ENCODE results near the gene PIP5K1C.

The PIP5K1C gene, protein sequence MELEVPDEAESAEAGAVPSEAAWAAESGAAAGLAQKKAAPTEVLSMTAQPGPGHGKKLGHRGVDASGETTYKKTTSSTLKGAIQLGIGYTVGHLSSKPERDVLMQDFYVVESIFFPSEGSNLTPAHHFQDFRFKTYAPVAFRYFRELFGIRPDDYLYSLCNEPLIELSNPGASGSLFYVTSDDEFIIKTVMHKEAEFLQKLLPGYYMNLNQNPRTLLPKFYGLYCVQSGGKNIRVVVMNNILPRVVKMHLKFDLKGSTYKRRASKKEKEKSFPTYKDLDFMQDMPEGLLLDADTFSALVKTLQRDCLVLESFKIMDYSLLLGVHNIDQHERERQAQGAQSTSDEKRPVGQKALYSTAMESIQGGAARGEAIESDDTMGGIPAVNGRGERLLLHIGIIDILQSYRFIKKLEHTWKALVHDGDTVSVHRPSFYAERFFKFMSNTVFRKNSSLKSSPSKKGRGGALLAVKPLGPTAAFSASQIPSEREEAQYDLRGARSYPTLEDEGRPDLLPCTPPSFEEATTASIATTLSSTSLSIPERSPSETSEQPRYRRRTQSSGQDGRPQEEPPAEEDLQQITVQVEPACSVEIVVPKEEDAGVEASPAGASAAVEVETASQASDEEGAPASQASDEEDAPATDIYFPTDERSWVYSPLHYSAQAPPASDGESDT

DNA sequence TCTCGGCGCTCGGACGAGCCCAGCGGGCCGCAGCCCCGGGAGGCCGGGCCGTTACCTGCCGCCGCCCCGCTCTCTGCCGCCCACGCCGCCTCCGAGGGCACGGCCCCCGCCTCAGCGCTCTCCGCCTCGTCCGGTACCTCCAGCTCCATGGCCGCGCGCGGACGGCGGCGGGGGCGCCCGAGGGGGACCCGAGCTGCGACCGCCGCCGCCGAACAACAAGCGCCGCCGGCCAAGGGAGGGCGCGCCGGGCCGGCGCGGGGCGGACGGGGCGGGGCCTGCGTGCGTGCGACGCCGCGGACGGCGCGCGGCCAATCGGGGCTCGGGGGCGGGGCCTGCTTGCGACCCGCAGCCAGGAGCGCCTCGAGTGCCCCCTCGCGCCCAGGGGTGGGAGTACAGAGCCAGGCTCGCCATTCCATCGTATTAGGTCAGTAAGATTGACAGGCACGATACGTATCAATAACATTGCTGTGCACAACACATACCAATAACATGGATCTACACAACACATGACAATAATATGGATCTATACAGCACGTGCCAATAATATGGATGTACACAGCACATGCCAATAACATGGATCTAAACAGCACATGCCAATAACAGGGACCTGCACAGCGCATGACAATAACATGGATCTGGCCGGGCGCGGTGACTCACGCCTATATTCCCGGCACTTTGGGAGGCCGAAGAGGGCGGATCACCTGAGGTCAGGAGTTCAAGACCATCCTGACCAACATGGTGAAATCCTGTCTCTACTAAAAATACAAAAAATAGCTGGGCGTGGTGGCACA lies at the start of gene PIP5K1C:
PIP5K1C (minus strand) TSS at position 227 of the 791 bp plus-strand sequence; CDS start at position 149, 78 bp downstream.
- DNase-seq, result peak; percentile 83

DNA sequence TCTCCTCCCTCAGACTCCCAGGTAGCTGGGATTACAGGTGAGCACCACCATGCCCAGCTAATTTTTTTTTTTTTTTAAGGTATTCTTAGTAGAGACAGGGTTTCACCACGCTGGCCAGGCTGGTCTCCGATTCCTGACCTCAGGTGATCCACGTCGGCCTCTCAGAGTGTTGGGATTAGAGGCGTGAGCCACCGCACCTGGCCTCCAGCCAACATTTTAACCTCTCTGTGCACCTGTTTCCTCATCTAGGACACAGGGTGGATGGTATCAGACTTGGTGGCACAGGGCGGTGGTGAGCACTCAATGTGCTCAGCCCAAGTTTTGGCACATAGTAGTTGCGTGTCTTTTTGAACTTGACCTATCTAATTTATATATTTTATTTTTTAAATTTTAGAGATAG lies 48.7 kb upstream of the PIP5K1C start:
- no peak for DNase-seq

DNA sequence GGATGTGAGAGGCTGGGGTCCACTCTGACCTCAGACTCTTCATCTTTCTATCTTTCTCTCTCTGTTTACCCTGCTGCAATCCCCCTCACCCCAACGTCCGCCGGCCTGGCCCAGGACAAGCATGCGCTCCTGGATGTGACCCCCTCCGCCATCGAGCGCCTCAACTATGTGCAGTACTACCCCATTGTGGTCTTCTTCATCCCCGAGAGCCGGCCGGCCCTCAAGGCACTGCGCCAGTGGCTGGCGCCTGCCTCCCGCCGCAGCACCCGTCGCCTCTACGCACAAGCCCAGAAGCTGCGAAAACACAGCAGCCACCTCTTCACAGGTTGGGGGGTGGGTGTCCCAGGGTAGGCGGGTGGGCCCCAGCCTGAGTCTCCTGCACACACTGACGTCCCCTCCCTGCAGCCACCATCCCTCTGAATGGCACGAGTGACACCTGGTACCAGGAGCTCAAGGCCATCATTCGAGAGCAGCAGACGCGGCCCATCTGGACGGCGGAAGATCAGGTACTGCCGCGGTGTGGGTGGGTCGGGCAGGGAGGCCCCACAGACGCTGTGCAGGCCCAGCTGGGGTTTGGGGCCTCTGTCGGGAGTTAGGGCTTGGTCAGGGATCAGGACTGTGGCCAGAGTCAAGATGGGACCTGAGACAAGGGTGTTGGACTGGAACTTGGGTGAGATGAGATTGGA lies 46.2 kb upstream of the PIP5K1C start:
- DNase-seq, result no peak

DNA sequence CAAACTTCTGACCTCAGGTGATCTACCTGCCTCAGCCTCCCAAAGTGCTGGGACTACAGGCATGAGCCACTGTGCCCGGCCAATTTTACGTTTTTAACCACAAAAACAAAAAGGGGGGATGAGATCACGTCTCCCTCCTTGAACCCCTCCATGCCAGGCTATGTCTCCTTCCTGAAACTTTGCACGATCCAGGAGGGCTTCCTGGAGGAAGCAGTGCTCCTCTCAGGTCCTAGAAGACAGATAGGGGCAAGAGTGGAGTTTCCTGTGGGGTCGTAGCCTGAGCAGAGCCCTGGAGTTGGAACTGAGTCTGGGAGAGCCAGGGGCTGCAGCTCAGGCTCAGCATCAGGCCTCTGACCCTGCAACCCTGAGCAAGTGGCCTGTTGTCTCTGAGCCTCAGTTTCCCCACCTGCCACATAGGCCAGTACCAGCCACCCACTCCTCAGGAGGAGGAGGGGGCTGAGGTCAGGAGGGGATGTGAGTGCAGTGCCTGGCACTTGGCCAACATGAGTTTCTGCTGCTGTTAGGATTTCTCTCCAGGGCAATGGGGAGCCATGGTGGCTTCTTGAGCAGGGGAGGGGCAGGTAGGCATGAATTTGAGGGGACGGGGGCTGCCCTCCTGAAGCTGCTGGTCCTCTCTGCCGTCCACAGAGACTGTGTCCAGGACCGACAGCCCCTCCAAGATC lies 45.2 kb upstream of the PIP5K1C start:
- no peak for DNase-seq

DNA sequence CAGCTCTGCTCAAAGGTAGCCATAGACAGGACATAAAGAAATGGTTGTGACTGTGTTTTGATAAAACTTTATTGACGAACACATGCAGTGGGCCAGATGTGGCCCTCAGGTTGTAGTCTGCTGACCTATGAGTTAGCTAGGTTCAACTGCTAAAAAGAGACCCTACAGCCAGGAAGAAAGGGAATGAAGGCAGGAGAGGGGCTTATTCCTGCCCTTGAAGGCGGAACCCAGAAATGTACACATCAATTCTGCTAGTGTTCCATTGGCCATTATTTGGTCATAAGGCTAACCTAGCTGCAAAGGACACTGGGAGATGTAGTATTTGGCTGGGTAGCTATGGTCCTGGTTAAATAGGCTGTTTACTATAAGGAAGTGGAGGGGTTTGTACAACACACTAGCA lies 43.2 kb upstream of the PIP5K1C start:
- no peak for DNase-seq

DNA sequence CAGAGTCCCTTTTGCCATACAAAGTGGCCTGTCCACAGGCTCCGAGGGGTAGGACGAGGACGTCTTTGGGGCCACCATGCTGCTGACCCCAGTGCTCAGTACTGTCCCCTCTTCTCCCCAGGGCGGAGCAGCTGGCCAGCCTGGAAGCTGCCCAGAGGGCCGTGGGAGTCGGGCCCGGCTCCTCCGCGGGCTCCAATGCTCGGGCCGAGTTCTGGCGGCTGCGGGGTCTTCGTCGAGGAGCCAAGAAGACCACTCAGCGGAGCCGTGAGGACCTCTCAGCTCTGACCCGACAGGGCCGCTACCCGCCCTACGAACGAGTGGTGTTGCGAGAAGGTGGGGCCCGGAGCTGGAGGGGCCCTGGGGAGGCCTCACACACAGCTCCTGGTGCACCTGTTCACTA lies 40.2 kb upstream of the PIP5K1C start:
- no peak for DNase-seq

DNA sequence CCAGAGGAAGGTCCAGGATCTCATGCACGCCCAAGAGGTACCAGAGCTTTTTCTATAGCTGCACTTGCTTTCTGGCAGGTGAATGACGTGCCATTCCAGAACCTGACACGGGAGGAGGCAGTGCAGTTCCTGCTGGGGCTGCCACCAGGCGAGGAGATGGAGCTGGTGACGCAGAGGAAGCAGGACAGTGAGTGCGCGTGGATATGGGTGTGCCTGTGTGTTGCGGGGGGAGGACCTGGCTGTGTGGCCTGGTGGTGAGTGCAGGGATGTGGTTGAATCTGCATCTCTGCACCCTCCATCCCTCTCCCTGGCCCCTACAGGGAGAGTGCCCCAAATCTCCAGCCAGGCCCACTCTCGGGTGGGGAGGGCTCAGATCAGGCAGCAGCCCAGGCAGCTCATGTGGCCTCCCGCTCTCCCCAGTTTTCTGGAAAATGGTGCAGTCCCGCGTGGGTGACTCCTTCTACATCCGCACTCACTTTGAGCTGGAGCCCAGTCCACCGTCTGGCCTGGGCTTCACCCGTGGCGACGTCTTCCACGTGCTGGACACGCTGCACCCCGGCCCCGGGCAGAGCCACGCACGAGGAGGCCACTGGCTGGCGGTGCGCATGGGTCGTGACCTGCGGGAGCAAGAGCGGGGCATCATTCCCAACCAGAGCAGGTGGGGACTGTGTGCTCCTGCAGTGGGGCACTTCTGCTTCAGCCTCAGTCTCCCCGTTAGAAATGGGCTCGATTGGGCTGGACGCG lies 38.4 kb upstream of the PIP5K1C start:
- DNase-seq, result no peak

DNA sequence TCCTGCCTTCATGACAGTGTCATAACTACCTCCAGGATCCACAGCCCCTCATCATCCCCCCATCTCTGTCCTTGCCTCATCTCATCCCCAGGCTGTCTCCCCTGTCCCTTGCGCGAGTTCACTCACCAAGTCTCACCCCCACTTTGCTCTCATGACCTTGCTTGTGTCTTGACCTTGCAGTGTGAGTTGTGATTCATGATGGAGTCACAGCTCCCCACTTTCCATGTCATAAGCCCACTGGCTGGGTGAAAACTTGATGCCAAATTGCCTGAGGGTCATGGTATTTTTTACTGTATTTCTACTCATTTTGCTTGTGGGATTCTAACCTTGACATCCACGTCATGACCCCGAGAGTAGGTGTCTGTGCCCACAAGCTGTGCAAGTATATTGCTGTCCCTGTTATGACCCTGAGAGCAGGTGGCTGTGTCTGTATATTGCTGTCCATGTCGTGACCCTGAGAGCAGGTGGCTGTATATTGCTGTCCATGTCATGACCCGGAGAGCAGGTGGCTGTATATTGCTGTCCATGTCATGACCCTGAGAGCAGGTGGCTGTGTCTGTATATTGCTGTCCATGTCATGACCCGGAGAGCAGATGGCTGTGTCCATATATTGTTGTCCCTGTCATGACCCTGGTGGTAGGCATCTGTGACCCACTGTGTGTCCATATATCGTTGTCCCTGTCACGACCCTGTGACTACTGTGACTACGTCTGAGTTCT lies 37.4 kb upstream of the PIP5K1C start:
- DNase-seq, result no peak

DNA sequence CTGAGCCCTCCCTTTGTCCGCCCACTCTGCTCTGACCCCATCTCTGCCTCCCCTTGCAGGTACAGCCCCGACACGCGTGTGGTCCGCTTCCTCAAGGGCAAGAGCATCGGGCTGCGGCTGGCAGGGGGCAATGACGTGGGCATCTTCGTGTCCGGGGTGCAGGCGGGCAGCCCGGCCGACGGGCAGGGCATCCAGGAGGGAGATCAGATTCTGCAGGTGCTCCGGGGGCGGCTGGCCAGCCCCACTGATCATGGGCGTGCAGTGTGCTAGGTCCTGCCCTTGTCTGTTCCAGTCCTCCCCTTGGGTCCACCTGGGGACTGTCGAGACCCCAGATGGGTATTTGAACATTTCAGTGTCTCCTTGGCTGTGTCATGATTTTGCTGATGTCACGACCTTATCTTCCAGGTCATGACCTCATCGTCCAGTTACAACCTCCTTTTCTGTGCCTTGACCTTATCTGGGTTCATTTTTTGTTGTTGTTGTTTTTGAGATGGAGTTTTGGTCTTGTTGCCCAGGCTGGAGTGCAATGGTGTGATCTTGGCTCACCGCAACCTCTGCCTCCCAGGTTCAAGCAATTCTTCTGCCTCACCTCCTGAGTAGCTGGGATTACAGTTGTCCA lies 35.9 kb upstream of the PIP5K1C start:
- no peak for DNase-seq

DNA sequence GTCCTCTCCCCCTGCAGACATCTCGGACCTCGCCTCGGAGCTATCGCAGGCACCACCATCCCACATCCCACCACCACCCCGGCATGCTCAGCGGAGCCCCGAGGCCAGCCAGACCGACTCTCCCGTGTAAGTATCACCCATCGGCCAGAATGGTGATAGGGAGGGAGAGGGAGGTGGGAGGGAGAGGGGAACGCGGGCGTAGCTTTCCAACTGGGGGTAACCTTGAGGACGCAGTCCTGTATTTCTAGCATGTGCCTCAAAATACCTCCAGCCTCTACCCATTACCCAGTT lies 34.0 kb upstream of the PIP5K1C start:
- no peak for DNase-seq

DNA sequence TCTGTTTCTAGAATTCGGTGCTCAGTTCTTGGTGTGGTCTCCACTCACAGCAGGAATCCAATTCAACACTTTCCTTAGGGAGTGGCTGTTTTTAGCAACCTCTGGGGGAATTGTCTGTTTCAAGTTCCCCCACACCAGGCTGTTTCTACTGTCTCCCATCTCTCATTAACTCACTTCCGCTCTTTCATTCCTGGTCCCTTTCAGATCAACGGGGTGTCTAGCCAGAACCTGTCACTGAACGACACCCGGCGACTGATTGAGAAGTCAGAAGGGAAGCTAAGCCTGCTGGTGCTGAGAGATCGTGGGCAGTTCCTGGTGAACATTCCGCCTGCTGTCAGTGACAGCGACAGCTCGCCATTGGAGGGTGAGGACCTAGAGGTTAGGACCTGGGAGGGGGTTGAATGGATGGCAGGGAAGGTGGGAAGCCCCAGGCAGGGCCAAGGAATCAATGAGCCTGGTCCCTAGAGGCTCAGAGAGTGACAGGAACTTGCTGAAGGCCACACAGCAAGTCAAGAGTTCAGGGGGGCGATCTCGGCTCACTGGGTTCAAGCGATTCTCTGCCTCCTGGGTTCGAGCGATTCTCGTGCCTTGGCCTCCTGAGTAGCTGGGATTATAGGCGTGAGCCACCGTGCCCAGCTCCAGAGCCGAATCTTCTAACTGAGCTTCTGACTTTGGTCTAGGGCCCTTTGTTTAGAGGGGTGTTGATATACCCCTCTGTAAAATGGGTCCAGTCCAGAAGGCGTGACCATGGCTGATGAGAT lies 33.5 kb upstream of the PIP5K1C start:
- DNase-seq, result no peak

DNA sequence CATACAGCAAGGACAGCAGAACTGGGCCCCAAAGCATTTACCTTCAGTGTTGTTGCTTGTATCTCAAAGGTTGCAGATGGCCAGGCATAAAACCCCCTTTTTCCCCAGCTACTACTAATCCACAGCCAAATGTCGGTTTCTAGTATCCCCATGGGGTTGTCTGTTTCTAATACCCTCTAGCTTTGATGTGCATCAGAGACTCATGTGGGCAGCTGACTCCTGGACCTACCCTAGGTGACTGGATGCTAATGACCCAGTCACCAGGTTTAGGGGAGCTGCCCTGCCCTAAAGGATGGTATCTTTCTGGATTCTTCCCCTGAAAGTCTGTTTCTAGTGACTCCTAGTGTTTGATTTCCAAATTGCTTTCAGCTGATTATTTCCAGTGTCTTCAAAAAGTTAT lies 31.8 kb upstream of the PIP5K1C start:
- no peak for DNase-seq

DNA sequence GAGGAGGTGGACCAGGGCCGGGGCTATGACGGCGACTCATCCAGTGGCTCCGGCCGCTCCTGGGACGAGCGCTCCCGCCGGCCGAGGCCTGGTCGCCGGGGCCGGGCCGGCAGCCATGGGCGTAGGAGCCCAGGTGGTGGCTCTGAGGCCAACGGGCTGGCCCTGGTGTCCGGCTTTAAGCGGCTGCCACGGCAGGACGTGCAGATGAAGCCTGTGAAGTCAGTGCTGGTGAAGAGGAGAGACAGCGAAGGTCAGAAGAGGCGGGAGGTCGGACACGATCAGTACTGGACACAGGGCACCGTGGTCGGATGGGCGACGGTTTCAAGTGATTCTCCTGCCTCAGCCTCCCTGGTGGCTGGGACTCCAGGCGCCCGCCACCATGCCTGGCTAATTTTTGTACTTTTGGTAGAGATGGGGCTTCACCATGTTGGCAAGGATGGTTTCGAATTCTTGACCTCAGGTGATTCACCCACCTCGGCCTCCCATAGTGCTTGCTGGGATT lies 30.2 kb upstream of the PIP5K1C start:
- no peak for DNase-seq

DNA sequence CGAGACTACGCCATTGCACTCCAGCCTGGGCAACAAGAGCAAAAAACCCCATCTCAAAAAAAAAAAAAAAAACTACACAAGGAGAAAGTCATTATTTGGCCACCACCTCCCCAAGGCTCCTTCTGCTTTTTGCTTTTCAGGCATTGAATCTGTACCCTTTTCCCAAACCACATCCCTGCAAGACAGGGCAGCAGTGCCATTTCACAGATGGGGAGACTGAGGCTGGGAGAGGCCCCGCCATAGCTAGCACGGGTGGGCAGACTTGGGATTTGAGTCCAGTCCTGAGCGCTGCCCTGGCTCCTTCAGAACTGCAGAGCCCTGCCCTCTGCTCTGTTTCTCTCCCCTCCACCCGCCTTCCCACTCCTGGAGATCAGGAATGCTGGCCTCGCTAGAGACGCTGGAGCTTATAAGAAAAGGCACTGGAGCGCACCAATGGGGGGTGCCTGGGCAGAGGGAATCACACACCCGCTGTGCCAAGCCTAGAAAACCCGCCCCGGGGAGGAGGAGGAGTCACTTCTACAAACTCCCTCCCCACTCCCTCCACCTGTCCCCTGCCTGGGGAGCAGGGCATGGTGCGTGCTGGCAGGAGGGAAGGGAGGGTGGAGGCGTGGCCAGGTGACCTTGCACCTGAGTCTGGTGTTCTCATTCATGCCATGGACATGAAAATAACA lies 25.5 kb upstream of the PIP5K1C start:
- no peak for DNase-seq

DNA sequence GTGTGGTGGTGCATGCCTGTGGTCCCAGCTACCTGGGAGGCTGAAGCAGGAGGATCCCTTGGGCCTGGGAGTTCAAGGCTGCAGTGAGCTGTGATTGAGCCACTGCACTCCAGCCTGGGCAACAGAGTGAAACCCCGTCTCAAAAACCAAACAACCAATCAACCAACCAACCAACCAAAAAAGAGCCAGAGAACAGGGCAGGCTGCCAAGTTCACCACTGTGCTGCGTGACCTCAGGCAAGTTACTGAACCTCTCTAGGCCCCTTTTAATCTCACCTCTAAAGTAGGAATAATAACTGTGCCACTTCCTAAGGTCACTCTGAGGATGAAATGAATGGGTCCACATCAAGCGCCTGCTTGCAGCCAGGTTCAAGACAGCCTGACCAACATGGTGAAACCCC lies 24.9 kb upstream of the PIP5K1C start:
- DNase-seq, result no peak

DNA sequence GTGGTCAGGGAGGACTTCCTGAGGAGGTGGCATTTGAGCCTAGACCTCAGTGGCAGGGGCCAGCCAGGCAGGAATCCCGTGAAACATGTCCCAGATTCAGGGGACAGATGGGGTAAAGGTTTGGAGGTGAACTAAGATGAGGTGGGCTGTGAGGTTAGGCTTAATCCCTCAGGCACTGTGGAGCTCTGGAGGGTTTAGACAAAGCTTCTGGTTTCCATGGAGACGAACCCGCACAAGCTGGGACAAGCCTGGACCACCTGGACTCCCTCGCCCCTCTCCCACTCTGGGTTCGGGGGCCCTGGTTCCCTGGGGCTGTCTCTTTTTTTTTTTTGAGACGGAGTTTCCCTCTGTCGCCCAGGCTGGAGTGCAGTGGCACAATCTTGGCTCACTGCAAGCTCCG lies 23.6 kb upstream of the PIP5K1C start:
- no peak for DNase-seq

DNA sequence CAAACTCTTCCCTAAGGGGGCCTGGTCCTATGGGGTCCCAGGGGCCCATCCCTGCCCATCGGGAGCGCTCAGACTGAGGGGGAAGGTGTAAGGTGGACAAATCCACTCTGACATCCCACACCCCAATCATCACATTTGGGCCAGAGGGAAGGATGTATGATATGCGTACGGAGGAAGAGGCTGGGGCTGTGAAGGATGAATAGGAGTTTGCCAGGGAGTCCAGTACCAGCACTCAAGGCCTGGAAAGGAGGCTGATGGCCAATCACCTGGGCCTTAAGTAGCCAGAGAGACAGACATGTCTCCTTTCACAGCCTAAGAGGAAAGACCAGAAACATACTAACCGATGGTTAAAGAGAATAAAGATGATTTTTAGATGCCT lies 22.8 kb upstream of the PIP5K1C start:
- no peak for DNase-seq

DNA sequence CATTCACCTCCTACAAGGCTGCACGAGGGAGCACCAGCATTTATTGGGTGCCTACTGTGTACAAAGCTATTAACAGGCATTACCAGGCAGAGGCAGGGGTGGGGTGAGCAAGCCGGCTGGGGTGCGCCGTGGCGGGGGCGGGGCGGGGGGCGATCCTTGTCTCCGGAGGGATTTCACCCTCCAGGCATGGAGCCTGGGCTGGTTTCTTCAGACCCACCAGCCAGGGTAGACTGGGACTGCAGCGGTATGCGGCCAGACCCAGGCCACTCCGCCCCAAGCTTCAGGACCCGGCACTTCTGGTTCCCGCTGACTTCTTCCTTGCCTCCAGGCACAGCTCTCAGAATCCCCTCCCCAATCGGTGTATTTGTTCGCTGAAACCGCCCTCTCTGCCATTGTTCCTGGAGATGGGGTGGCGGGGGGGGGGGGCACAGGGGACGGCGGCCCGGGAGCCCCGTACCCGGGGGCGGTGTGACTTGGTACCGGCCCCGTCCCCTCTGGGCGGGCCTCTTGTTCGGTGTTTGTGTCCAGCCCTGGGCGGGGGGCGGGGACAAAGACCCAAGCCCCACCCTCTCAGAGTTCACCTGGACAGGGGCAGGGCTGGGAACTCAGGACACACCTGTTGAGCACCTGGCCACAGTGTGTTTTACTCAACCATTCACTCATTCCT lies 22.3 kb upstream of the PIP5K1C start:
- DNase-seq, result no peak
